ENCODE data around the gene UBTF. TPM values are rescaled to one million over a fixed set of nuclear protein-coding genes. Genes with fewer than 3 reads are reported as not detected.

Gene UBTF
- 53.5 TPM for total RNA-seq

- TF ChIP-seq POLR2A (IDR thresholded peaks at IDR 0.05), result no peak
- no peak for TF ChIP-seq POLR2AphosphoS5 (IDR thresholded peaks at IDR 0.05; ENCODE audit: insufficient read depth in 1 of 2, low read depth in 1 of 2)
- no peak for TF ChIP-seq CTCF (IDR thresholded peaks at IDR 0.05)
- intact Hi-C loops (cut with DNase I), result no loop called here
- Histone ChIP-seq H3K4me3 (peak within 1 kb of the TSS; percentile 76 to 92), H3K4me1 (peaks cover 45% of the 10 kb centered on the region), H3K27ac (peak within 1 kb of the TSS; percentile 100), H3K9me3 (no peaks in the 10 kb centered on the region), H3K36me3 (peaks cover 0 to 17% of the 10 kb centered on the region in 2 donors), H3K27me3 (no peaks in the 10 kb centered on the region)
- DNase-seq (ENCODE audit: extremely low spot score in 2 of 2), result no peak
Observed at GRCh38 chr17:44219616-44220212, at the start of gene UBTF. TSS of gene UBTF (minus strand) at chr17:44219675. CDS start at chr17:44218229, 1,446 bp downstream.

GRCh38 chr17:44268709-44269534 lies 49.4 kb upstream of the UBTF start:
- no peak for DNase-seq (ENCODE audit: extremely low spot score in 2 of 2)
- Histone ChIP-seq H3K4me3 (no peak overlapping the region), H3K9me3 (no peaks in the 10 kb centered on the region), H3K27ac (no peak overlapping the region), H3K4me1 (no peaks in the 10 kb centered on the region), H3K27me3 (no peaks in the 10 kb centered on the region), H3K36me3 (no peaks in the 10 kb centered on the region)
- intact Hi-C loops (cut with DNase I), result no loop called here
- TF ChIP-seq POLR2AphosphoS5 (IDR thresholded peaks at IDR 0.05; ENCODE audit: insufficient read depth in 1 of 2, low read depth in 1 of 2), result no peak
- no peak for TF ChIP-seq POLR2A (IDR thresholded peaks at IDR 0.05)
- TF ChIP-seq CTCF (IDR thresholded peaks at IDR 0.05), result no peak

GRCh38 chr17:44267818-44268490 lies 48.5 kb upstream of the UBTF start, which contains the start of gene SLC4A1:
TSS of gene SLC4A1 (minus strand) at chr17:44268135. CDS start at chr17:44262866, 5,269 bp downstream.
- no peaks in the 10 kb centered on the region for H3K36me3 ChIP-seq
- H3K4me1 ChIP-seq, result no peaks in the 10 kb centered on the region
- no peak for DNase-seq (ENCODE audit: extremely low spot score in 2 of 2)
- H3K4me3 ChIP-seq, result no peak within 1 kb of the TSS
- H3K9me3 ChIP-seq, result no peaks in the 10 kb centered on the region
- H3K27ac ChIP-seq, result no peak within 1 kb of the TSS
- intact Hi-C loops (cut with DNase I), result no loop called here
- H3K27me3 ChIP-seq, result no peaks in the 10 kb centered on the region
- TF ChIP-seq POLR2AphosphoS5 (IDR thresholded peaks at IDR 0.05; ENCODE audit: insufficient read depth in 1 of 2, low read depth in 1 of 2) (no peak), CTCF (IDR thresholded peaks at IDR 0.05) (no peak), POLR2A (IDR thresholded peaks at IDR 0.05) (no peak)

- no peaks in the 10 kb centered on the region for H3K4me1 ChIP-seq
- no peak for TF ChIP-seq CTCF (IDR thresholded peaks at IDR 0.05)
- no peak for TF ChIP-seq POLR2AphosphoS5 (IDR thresholded peaks at IDR 0.05; ENCODE audit: insufficient read depth in 1 of 2, low read depth in 1 of 2)
- TF ChIP-seq POLR2A (IDR thresholded peaks at IDR 0.05), result no peak
- no peak for DNase-seq (ENCODE audit: extremely low spot score in 2 of 2)
- no peaks in the 10 kb centered on the region for H3K9me3 ChIP-seq
- H3K4me3 ChIP-seq, result no peak overlapping the region
- intact Hi-C loops (cut with DNase I), result no loop called here
- H3K27ac ChIP-seq, result no peak overlapping the region
- no peaks in the 10 kb centered on the region for H3K36me3 ChIP-seq
- no peaks in the 10 kb centered on the region for H3K27me3 ChIP-seq
Observed at GRCh38 chr17:44267165-44267455, 47.6 kb upstream of the UBTF start.

Data from vagina (tissue), 2 donors.